ENCODE measurements around the gene ARF4. TPM values are rescaled to one million over a fixed set of nuclear protein-coding genes. Genes with fewer than 3 reads are reported as not detected.
"Not testable (repeated sequence)": the region's sequence is repeated elsewhere in the genome, so short reads cannot be mapped to it uniquely, and the experiment has no call there.

ARF4 gene
- total RNA-seq, 1 donor = 261 TPM

GRCh38 chr3:57616233-57616632 is 19.1 kb upstream of the ARF4 start:
- Histone ChIP-seq H2AFZ (ENCODE audit: low read length) (no peak overlapping the region), H3K4me3 (ENCODE audit: insufficient read depth, low read length) (no peak overlapping the region), H3K27me3 (ENCODE audit: insufficient read depth, low read length) (no peaks in the 10 kb centered on the region), H4K20me1 (ENCODE audit: insufficient read depth, low read length) (no peaks in the 10 kb centered on the region), H3K9me3 (ENCODE audit: low read depth, low read length) (no peaks in the 10 kb centered on the region), H3K79me2 (ENCODE audit: insufficient read depth, low read length) (no peaks in the 10 kb centered on the region), H3K4me2 (ENCODE audit: insufficient read depth, low read length) (no peak overlapping the region), H3K4me1 (ENCODE audit: insufficient read depth, low read length) (no peaks in the 10 kb centered on the region), H3K36me3 (ENCODE audit: insufficient read depth, low read length) (no peaks in the 10 kb centered on the region), H3K27ac (ENCODE audit: low read depth, low read length) (no peak overlapping the region)
- no peak for DNase-seq (ENCODE audit: insufficient read length, low spot score, missing footprints)
- no peak for TF ChIP-seq CTCF (IDR thresholded peaks at IDR 0.05; ENCODE audit: extremely low read depth, low read depth, low read length)

GRCh38 chr3:57611870-57612269 is 14.7 kb upstream of the ARF4 start:
- not testable (repeated sequence) for H2AFZ ChIP-seq (ENCODE audit: low read length); H3K4me1 ChIP-seq (ENCODE audit: insufficient read depth, low read length); H3K27ac ChIP-seq (ENCODE audit: low read depth, low read length); DNase-seq (ENCODE audit: insufficient read length, low spot score, missing footprints); H3K36me3 ChIP-seq (ENCODE audit: insufficient read depth, low read length); H3K79me2 ChIP-seq (ENCODE audit: insufficient read depth, low read length); H4K20me1 ChIP-seq (ENCODE audit: insufficient read depth, low read length); H3K9me3 ChIP-seq (ENCODE audit: low read depth, low read length); H3K27me3 ChIP-seq (ENCODE audit: insufficient read depth, low read length); H3K4me3 ChIP-seq (ENCODE audit: insufficient read depth, low read length); H3K4me2 ChIP-seq (ENCODE audit: insufficient read depth, low read length)

GRCh38 chr3:57605683-57606082 is 8.5 kb upstream of the ARF4 start:
- TF ChIP-seq CTCF (IDR thresholded peaks at IDR 0.05; ENCODE audit: extremely low read depth, low read depth, low read length) = no peak
- Histone ChIP-seq H3K4me3 (ENCODE audit: insufficient read depth, low read length) (no peak overlapping the region), H3K4me2 (ENCODE audit: insufficient read depth, low read length) (no peak overlapping the region), H4K20me1 (ENCODE audit: insufficient read depth, low read length) (no peaks in the 10 kb centered on the region), H3K79me2 (ENCODE audit: insufficient read depth, low read length) (no peaks in the 10 kb centered on the region), H3K36me3 (ENCODE audit: insufficient read depth, low read length) (no peaks in the 10 kb centered on the region), H3K27me3 (ENCODE audit: insufficient read depth, low read length) (no peaks in the 10 kb centered on the region), H3K4me1 (ENCODE audit: insufficient read depth, low read length) (no peaks in the 10 kb centered on the region), H3K9me3 (ENCODE audit: low read depth, low read length) (no peaks in the 10 kb centered on the region), H2AFZ (ENCODE audit: low read length) (no peak overlapping the region), H3K27ac (ENCODE audit: low read depth, low read length) (no peak overlapping the region)
- no peak for DNase-seq (ENCODE audit: insufficient read length, low spot score, missing footprints)

- no peak overlapping the region for H3K4me2 ChIP-seq (ENCODE audit: insufficient read depth, low read length)
- H3K79me2 ChIP-seq (ENCODE audit: insufficient read depth, low read length) = no peaks in the 10 kb centered on the region
- no peak overlapping the region for H2AFZ ChIP-seq (ENCODE audit: low read length)
- H3K9me3 ChIP-seq (ENCODE audit: low read depth, low read length) = no peaks in the 10 kb centered on the region
- H3K4me3 ChIP-seq (ENCODE audit: insufficient read depth, low read length) = no peak overlapping the region
- H3K27me3 ChIP-seq (ENCODE audit: insufficient read depth, low read length) = no peaks in the 10 kb centered on the region
- DNase-seq (ENCODE audit: insufficient read length, low spot score, missing footprints) = no peak
- H4K20me1 ChIP-seq (ENCODE audit: insufficient read depth, low read length) = no peaks in the 10 kb centered on the region
- TF ChIP-seq CTCF (IDR thresholded peaks at IDR 0.05; ENCODE audit: extremely low read depth, low read depth, low read length) = no peak
- H3K4me1 ChIP-seq (ENCODE audit: insufficient read depth, low read length) = no peaks in the 10 kb centered on the region
- no peak overlapping the region for H3K27ac ChIP-seq (ENCODE audit: low read depth, low read length)
- no peaks in the 10 kb centered on the region for H3K36me3 ChIP-seq (ENCODE audit: insufficient read depth, low read length)
Measured at GRCh38 chr3:57604971-57605370, 7.8 kb upstream of the ARF4 start.

Measured in osteoblast (primary cell).